Transverse colon (tissue), 4 donors: ENCODE results near the gene ARHGEF2.

ENCODE experiments used
- POLR2AphosphoS5 ChIP-seq, 3 donors: sonication (generic); formaldehyde crosslinking; IDR thresholded peaks; one replicate each; pipeline ENCODE4 v1.6.1; 2016; ENCODE audit warnings: antibody characterized with exemption in 3 of 3
- TF ChIP-seq, protein P1 (sequence below), 5 experiments: fragments of 200-600 bp in 3 of 5; fragments of 450-650 bp in 2 of 5; sonication (generic) in 3 of 5; IDR thresholded peaks; 1 replicate in 2 of 5; 2 replicates in 3 of 5; pipeline ENCODE4 v1.5.1; 2016 to 2017; ENCODE audit warnings: antibody characterized with exemption in 5 of 5, inconsistent platforms in 3 of 5, mild to moderate bottlenecking in 2 of 5, moderate library complexity in 1 of 5

DNA sequence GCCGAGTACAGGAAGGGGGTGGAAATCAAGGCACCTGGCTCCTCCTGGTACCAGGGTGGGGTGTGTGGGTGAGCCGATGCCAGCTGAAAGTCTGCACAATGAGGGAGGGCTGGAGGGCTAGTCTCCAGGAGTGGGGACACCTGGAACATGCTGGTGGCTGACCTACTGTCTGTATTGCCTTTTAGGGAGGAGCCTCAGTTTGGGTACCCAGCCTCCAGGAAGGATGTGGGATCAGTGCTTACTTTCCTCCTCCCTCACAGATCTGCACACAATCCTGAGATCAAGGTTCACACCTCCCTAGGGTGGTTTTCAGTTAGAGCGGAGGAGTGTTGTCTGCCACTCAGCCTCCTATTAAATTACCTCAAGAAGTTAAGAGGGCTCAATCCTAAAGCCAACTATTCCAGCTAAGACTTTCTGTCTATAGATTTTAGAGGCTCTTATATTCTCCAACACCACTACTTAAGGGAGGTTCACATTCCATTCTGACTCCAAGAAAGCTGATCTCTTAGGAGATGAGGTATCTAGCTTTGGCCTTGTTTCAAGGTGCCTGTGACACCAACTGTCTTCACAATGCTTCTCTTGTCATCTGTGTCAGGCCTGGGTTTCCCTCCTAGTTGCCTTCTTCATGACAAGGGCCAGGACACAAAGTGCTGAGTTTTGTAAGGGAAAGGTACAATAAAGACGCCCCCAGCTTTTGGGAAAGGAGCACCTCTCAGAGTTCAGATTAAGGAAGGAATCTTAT lies 26.7 kb upstream of the ARHGEF2 start:
- TF ChIP-seq, protein P1, sequence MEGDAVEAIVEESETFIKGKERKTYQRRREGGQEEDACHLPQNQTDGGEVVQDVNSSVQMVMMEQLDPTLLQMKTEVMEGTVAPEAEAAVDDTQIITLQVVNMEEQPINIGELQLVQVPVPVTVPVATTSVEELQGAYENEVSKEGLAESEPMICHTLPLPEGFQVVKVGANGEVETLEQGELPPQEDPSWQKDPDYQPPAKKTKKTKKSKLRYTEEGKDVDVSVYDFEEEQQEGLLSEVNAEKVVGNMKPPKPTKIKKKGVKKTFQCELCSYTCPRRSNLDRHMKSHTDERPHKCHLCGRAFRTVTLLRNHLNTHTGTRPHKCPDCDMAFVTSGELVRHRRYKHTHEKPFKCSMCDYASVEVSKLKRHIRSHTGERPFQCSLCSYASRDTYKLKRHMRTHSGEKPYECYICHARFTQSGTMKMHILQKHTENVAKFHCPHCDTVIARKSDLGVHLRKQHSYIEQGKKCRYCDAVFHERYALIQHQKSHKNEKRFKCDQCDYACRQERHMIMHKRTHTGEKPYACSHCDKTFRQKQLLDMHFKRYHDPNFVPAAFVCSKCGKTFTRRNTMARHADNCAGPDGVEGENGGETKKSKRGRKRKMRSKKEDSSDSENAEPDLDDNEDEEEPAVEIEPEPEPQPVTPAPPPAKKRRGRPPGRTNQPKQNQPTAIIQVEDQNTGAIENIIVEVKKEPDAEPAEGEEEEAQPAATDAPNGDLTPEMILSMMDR (IDR thresholded peaks at IDR 0.05), result no peak
- no peak for TF ChIP-seq POLR2AphosphoS5 (IDR thresholded peaks at IDR 0.05)
